Stimulated activated CD4-positive, alpha-beta T cell treated with anti-CD3 and anti-CD28 coated beads, Interleukin-12 subunit alpha, Interleukin-12 subunit beta, amount 100 ng/mL, for 4 hours (primary cell): ENCODE data around the gene UNC5B.

Experiments
- DNase-seq: peaks from one replicate; pipeline ENCODE4 v3.0.0-alpha.2; 2020

UNC5B gene

GRCh38 chr10:71223347-71224058 is 11.1 kb downstream of the UNC5B start:
- DNase-seq = no peak

DNA sequence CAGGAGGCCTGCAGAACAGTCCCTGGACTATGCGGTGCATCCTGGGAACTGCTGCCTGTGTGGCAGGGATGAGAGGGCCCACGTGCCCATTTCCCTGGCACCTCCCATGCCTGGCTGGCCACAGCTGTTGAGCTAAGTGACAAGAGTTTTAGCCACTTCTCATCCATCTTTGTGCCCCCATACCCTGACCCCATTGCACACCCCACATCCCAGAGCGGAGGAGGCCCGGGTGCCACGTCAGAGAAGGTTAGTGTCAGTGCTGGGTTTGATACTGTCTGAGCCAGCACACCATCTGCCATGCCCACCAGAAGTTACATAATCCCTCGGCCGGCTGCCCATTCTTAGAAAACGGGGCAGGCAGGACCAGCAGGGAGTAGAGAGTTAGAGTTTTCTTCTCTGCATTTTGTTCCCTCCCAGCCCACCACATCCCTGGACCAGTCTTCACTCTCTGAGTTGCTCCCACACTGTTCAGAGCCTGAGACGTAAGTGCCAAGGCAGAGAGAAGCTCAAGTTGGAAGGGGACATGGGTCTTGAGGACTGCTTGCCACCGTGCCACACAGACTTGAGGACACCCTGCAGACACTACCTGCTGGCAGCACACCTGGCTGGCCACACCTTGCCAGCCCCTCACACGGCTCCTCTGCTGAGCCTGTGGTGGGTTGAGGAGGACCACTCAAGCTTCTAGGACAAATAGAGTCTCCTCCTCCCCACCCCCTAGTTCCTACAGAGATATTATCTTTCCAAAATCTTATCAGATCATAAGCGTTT is 13.1 kb downstream of the UNC5B start:
- DNase-seq = no peak

GRCh38 chr10:71228875-71229675 is 16.7 kb downstream of the UNC5B start:
- no peak for DNase-seq

GRCh38 chr10:71229726-71230655 is 17.6 kb downstream of the UNC5B start:
- no peak for DNase-seq

DNA sequence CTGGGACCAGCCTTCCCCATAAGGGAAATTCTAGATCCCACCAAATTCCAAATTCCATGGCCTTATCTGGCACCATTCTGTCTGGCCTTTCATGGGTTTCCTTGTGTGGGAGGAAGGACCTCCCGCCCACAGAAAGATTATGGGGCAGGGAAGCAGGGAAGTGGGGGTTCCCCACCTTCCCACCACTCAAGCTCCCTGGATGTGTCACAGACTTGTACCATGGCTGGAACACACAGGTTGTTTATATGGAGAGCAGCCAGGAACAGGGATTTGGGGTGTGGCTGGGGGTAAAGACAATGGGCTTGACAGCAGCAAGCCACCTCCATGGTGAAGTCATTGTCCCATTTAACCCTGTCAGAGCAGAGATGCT is 18.3 kb downstream of the UNC5B start:
- DNase-seq = no peak

DNA sequence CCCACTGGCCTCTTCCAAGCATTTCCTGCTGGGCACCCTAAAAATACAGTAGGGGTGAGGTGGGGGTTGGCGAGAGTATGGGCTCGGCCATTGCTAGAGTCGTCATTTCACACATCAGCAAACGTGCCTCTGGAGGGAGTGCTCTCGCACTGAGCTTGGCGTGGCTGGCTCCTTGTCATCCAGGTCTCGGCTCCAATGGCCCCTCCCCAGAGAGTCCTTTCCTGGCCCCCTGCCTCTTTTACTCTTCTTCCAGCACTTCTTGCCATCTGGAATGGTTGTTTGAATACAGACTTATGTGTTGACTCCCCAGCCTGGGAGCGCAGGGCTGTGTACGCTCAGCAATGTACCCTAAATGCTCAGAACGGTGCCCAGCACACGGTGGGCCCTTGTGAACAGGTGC is 18.8 kb downstream of the UNC5B start:
- no peak for DNase-seq

DNA sequence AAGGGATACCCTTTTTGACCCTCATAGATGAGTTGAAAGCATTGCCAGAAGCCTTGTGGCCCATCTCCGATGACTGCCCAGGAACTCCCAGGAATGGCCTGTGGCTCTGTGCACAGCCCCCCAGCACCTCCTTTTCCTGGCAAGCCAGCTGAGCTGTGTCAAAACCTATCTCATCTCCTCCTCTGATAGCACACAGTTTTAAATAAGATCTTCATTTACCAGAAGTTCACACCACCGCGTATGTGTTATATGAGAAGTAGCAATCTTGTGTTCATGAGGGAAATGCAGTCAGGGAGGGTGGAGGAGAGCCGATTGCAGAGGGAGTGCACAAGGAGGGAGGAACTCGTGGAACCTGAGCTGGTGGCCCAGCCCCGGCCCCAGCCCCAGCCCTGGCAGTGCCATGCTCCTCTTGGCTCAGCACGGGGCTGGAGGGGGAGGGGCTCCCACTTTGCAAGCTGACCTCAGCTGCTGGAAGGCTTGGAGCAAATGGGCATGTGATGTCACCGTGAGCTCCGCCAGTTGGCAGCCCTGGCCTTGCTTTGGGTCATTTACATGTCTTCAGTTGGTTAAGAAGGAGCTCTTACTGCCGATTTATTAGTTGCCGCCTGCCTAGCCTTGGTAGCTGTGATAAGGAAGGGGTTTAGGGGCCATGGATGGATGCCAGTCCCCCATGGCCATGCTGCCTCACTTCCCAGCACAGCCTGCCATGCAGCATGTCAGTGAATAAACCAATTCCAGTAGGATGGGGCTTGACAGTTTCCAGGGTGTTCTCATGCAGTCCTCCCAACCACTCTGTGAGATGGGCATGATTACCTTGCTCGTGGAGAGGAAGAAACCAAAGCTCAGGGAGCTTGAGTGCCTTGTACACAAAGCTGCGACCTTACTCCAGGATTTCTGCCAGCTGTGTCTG is 20.0 kb downstream of the UNC5B start:
- no peak for DNase-seq

- no peak for DNase-seq
Measured at GRCh38 chr10:71233482-71233892, 21.1 kb downstream of the UNC5B start.

DNA sequence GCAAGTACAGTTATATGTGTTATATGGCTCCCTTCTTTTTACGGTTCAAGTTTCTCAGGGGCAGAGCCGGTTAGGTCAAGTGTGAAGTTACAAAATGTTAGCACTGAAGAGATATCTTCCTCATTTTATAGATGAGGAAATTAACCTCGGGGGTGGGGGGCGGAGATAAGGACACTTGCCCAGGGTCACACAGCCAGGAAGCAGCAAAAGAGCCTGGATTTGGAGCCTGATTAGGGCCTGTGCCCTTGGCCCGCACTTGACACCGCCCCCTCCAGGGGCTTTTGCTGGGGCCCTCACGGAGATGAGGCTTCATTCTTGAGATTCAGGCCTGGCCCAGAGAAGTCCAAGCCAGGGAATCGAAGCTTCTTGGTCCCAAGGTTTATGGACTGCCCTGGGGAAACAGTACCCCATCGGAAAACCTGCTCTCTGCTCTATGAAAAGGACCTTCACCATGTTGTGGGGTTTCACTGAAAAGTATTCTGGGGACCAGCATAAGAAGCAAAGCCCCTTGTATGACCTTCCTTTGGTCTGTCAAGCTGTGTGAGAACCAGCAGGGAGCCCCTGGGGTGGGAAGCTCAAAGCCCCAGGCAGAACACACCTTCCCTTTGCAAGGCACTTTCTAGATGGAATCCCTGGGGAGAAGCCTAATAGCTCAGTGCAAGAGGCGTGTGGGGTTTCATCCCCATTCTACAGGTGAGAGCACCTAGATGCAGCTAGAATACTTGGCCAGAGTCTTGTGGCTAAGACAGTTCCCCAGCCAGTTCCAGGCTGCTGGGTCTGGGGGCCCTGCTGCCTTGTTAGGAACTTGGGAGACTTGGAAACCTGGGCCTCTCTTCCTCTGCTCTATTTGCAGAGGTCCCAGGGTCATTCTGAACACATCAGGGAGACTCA is 21.9 kb downstream of the UNC5B start:
- no peak for DNase-seq

DNA sequence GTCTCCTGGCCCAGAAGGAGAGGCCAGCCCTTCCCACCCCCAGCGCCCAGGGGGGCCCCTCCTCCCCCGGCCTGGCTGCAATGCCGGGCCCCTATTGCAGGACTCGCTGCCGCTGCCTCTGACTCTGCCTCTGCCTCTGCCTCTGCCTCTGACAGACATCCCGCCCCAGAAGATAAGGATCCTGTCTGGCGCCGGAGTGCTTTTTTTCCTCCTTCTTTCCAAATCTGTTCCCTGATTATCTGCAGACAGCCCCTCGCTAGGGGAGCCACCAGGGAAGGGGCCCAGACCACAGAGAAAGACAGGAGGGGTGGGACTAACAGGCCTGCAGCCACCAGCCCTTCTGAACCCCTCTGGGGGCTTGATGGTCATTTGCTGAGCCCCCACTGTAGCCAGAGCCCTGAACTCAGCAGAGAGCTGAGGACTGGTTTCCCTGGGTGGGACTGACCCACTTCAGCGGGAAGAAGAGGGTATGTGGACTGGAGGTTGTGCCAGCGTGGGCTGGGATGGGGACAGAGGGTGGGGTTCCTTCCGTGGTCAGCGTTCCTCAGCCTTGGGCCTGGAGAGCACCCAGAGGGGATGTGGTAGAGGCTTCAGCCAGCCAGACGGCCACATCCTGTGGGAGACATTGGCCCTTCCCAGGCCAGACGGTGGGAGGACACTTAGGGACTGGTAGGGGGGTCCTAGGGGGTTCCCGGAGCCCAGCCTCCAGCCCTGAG is 22.8 kb downstream of the UNC5B start:
- DNase-seq = no peak

- DNase-seq = no peak
Measured at GRCh38 chr10:71235808-71236207, 23.4 kb downstream of the UNC5B start.

- no peak for DNase-seq
Measured at GRCh38 chr10:71236286-71236685, 23.9 kb downstream of the UNC5B start.

- DNase-seq = no peak
Measured at GRCh38 chr10:71236822-71237682, 24.7 kb downstream of the UNC5B start.

DNA sequence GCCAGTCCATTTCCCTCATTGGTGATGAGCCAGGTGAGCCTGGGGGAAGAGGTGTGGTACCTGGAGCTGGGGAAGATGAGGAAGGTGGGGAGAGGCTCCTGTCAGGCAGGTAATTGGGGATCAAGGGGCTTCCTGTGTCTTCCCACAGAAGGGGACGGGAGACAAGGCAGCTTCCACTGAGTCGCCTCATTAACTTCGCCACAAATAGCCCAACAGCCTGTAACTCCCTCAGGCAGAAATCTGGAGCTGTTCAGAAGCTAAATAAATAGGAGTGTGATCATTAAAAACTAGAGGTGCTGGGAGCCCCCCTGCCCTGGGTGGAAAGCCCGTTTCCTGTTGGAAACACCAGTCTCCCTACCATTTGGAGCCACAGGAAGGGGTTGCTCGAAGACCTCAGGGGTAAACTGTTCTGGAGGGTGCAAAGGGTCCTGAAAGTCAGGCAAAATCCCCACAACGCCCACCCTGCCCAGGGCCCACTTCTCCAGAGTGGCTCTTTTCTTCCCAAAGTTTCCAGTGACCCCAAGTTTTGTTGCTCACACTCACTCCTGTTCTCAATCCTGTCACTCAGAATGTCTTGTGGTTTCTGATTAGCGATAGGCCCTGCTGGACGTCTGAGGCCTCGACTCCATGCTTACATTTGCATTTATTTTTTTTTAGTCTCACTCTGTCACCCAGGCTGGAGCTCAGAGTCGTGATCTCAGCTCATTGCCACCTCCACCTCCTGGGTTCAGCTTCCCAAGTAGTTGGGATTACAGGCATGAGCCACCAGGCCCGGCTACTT is 25.7 kb downstream of the UNC5B start:
- no peak for DNase-seq

DNA sequence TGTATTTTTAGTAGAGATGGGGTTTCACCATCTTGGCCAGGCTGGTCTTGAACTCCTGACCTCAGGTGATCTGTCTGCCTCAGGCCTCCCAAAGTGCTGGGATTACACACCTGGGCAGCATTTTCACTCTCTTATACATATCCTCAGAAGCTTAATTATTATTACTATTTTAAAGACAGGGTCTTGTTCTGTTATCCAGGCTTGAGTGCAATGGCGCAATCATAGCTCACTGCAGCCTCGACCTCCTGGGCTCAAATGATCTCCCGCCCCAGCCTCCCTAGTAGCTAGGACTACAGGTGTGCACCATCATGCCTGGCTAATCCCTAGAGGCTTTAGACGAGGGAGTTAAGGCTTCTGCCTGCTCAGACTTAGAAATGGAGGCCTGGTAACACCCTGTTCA is 26.3 kb downstream of the UNC5B start:
- no peak for DNase-seq

- no peak for DNase-seq
Measured at GRCh38 chr10:71239131-71239915, 27.0 kb downstream of the UNC5B start.
